ENCODE data around the gene ZNF587B.
"Not testable (repeated sequence)": the region's sequence is repeated elsewhere in the genome, so short reads cannot be mapped to it uniquely, and the experiment has no call there.

ZNF587B gene

GRCh38 chr19:57819475-57820148, 10.5 kb upstream of the ZNF587B start:
- peak; percentile 72 for DNase-seq

- no peak for DNase-seq
Measured at GRCh38 chr19:57820599-57820998, 9.5 kb upstream of the ZNF587B start.

- DNase-seq: not testable (repeated sequence)
Measured at GRCh38 chr19:57821095-57821494, 9.0 kb upstream of the ZNF587B start.

- not testable (repeated sequence) for DNase-seq
Measured at GRCh38 chr19:57821501-57821900, 8.6 kb upstream of the ZNF587B start.

- DNase-seq: not testable (repeated sequence)
Measured at GRCh38 chr19:57823155-57823554, 6.9 kb upstream of the ZNF587B start.

GRCh38 chr19:57823608-57824007, 6.5 kb upstream of the ZNF587B start:
- DNase-seq: not testable (repeated sequence)

GRCh38 chr19:57825511-57825910, 4.6 kb upstream of the ZNF587B start:
- no peak for DNase-seq

GRCh38 chr19:57829316-57829715, 783 bp upstream of the ZNF587B start:
- no peak for DNase-seq

GRCh38 chr19:57836991-57837390, 6.9 kb downstream of the ZNF587B start:
- not testable (repeated sequence) for DNase-seq

- not testable (repeated sequence) for DNase-seq
Measured at GRCh38 chr19:57838622-57839191, 8.6 kb downstream of the ZNF587B start.

- no peak for DNase-seq
Measured at GRCh38 chr19:57841122-57841763, 11.1 kb downstream of the ZNF587B start.

- not testable (repeated sequence) for DNase-seq
Measured at GRCh38 chr19:57847164-57847563, 17.1 kb downstream of the ZNF587B start.

GRCh38 chr19:57849162-57849665, 19.1 kb downstream of the ZNF587B start:
- DNase-seq: not testable (repeated sequence)

- DNase-seq: peak; percentile 65
Measured at GRCh38 chr19:57849666-57850473, 19.8 kb downstream of the ZNF587B start, which contains the start of gene ZNF587. Gene ZNF587, plus strand, starts transcription at chr19:57849859. Its CDS starts 180 bp downstream, at chr19:57850039.

GRCh38 chr19:57850553-57851017, 20.5 kb downstream of the ZNF587B start:
- no peak for DNase-seq

GRCh38 chr19:57851812-57852603, 21.9 kb downstream of the ZNF587B start:
- DNase-seq: not testable (repeated sequence)

- DNase-seq: not testable (repeated sequence)
Measured at GRCh38 chr19:57854117-57854516, 24.0 kb downstream of the ZNF587B start.

GRCh38 chr19:57862351-57862750, 32.3 kb downstream of the ZNF587B start:
- DNase-seq: not testable (repeated sequence)

- no peak for DNase-seq
Measured at GRCh38 chr19:57867868-57868492, 37.9 kb downstream of the ZNF587B start.

- not testable (repeated sequence) for DNase-seq
Measured at GRCh38 chr19:57869655-57870054, 39.6 kb downstream of the ZNF587B start.

GRCh38 chr19:57870225-57870624, 40.1 kb downstream of the ZNF587B start:
- no peak for DNase-seq

Data from activated effector memory CD4-positive, alpha-beta T cell treated with Interleukin-2 at 50 U/mL for 16 hours (primary cell).